Endothelial cell of umbilical vein (primary cell): ENCODE measurements around the gene PKD1L1. TPM values are rescaled to one million over a fixed set of nuclear protein-coding genes. Genes with fewer than 3 reads are reported as not detected.

Experiments
- BruUV-seq: library from RNA; stranded (reverse); fragments of 400-500 nt; replicated peaks from 2 replicates; lab custom pipeline; 2021; lab: Mats Ljungman, UMichigan
- CTCF ChIA-PET: fragments of 300-600, 350-600 bp; sonication (Branson Sonifier 250); formaldehyde crosslinking; loops from one replicate; lab custom pipeline; 2021; ENCODE audit warnings: antibody characterized with exemption, inconsistent platforms; lab: Charles Lee
- POLR2A ChIA-PET: fragments of 300-600, 350-600 bp; sonication (Branson Sonifier 250); formaldehyde crosslinking; loops from one replicate; lab custom pipeline; 2021; ENCODE audit warnings: antibody characterized with exemption, inconsistent platforms; lab: Charles Lee
- DNase-seq: peaks from one replicate; pipeline ENCODE4 v3.0.0-alpha.2; 2011; ENCODE audit warnings: low read depth, low spot score
- FAIRE-seq: peaks from 2 replicates; lab custom pipeline; 2011; peaks lifted over from hg19 to GRCh38; lab: Jason Lieb, UNC
- H2AFZ ChIP-seq: 2 replicates; pipeline ENCODE4 v1.6.0; 2012; ENCODE audit warnings: low read depth, low read length, control low read depth, inconsistent platforms
- H3K27ac ChIP-seq: 2 replicates; pipeline ENCODE4 v1.5.1; 2011; ENCODE audit warnings: low read depth, mild to moderate bottlenecking, control low read depth, low read length, moderate library complexity; ENCODE audit not compliant: insufficient read depth
- H3K27me3 ChIP-seq, 2 experiments: 2 replicates each; pipeline versions ENCODE4 v1.6.0 to v1.6.1; 2011; ENCODE audit warnings: low read length in 2 of 2, mixed read lengths in 1 of 2; ENCODE audit not compliant: control insufficient read depth in 2 of 2, insufficient read depth in 2 of 2
- H3K36me3 ChIP-seq, 2 experiments: 2 replicates in 1 of 2; 3 replicates in 1 of 2; pipeline ENCODE4 v1.5.1; 2011; ENCODE audit warnings: low read length in 2 of 2, mild to moderate bottlenecking in 1 of 2, moderate library complexity in 1 of 2; ENCODE audit not compliant: control insufficient read depth in 2 of 2, insufficient read depth in 2 of 2; ENCODE audit errors: extremely low read depth in 1 of 2
- H3K4me1 ChIP-seq: 3 replicates; pipeline ENCODE4 v1.5.1; 2011; ENCODE audit warnings: mild to moderate bottlenecking, low read length; ENCODE audit not compliant: control insufficient read depth, insufficient read depth; ENCODE audit errors: extremely low read depth
- H3K4me2 ChIP-seq: 2 replicates; pipeline ENCODE4 v1.6.1; 2011; ENCODE audit warnings: low read length, control low read depth, mixed read lengths; ENCODE audit not compliant: insufficient read depth
- H3K4me3 ChIP-seq, 3 experiments: fragments of 200-600 bp in 1 of 3; sonication (generic), shearing (Covaris generic) in 1 of 3; replicated peaks in 1 of 3; 2 replicates each; pipeline ENCODE4 v1.5.1; 2011 to 2016; ENCODE audit warnings: control low read depth in 3 of 3, low read length in 3 of 3, mild to moderate bottlenecking in 2 of 3, inconsistent platforms in 1 of 3, low read depth in 1 of 3, moderate library complexity in 1 of 3; ENCODE audit not compliant: insufficient read depth in 1 of 3
- H3K79me2 ChIP-seq: 2 replicates; pipeline ENCODE4 v1.6.0; 2012; ENCODE audit warnings: low read length, inconsistent platforms; ENCODE audit not compliant: control insufficient read depth, insufficient read depth
- H3K9ac ChIP-seq: replicated peaks from 2 replicates; pipeline ENCODE3; 2011; ENCODE audit warnings: low read length, control low read depth; ENCODE audit not compliant: insufficient read depth; ENCODE audit errors: extremely low read depth
- H3K9me1 ChIP-seq: replicated peaks from 3 replicates; pipeline ENCODE4 v1.6.0; 2011; ENCODE audit warnings: mild to moderate bottlenecking, low read length; ENCODE audit not compliant: control insufficient read depth, insufficient read depth; ENCODE audit errors: extremely low read depth
- H3K9me3 ChIP-seq: replicated peaks from 2 replicates; pipeline ENCODE4 v1.5.1; 2012; ENCODE audit warnings: low read length, inconsistent platforms; ENCODE audit not compliant: control insufficient read depth, insufficient read depth
- H4K20me1 ChIP-seq: replicated peaks from 2 replicates; pipeline ENCODE3; 2011; ENCODE audit warnings: mild to moderate bottlenecking, low read length; ENCODE audit not compliant: control insufficient read depth, insufficient read depth; ENCODE audit errors: extremely low read depth
- EZH2 ChIP-seq: IDR thresholded peaks from 2 replicates; pipeline ENCODE4 v1.6.1; 2012; ENCODE audit warnings: borderline replicate concordance, low read depth, mild to moderate bottlenecking, moderate library complexity, low read length, inconsistent platforms; ENCODE audit not compliant: severe bottlenecking
- JUN ChIP-seq: IDR thresholded peaks from 2 replicates; pipeline ENCODE4 v1.6.1; 2011; ENCODE audit warnings: borderline replicate concordance, low read depth; ENCODE audit not compliant: insufficient read length, insufficient read depth
- dilution Hi-C: fragments of 300-500 bp; cut with MboI; formaldehyde crosslinking; loops from one replicate; pipeline ENCODE4 v1.15.0; 2019; ENCODE audit warnings: low sequenced_read_pairs; ENCODE audit not compliant: extremely low pct_ligation_motif_present
- intact Hi-C: fragments of 100-400 bp; cut with micrococcal nuclease; formaldehyde crosslinking; loops from one replicate; pipeline ENCODE4 v1.10.0; 2022
- polyA plus RNA-seq, 4 experiments: library from polyadenylated mRNA; depleted of rRNA in 3 of 4; stranded (reverse) in 3 of 4; unstranded in 1 of 4; fragments of >200 nt; gene quantifications; 2 replicates each; pipeline versions ENCODE4 v1.2.1 to v1.2.3, GENCODE V29; 2011 to 2012; ENCODE audit warnings: missing spikeins in 1 of 4
- total RNA-seq: library from RNA; stranded (reverse); gene quantifications from 2 replicates; pipeline ENCODE4 v1.2.3, GENCODE V29; 2021
- TF ChIP-seq, protein P1 (sequence below), 2 donors: IDR thresholded peaks; 1 replicate in 1 of 2; 2 replicates in 1 of 2; pipeline ENCODE4 v1.5.1; 2011; ENCODE audit warnings: low read length in 2 of 2, mild to moderate bottlenecking in 2 of 2, moderate library complexity in 2 of 2, control low read depth in 1 of 2, inconsistent platforms in 1 of 2, low read depth in 1 of 2; ENCODE audit not compliant: insufficient read depth in 1 of 2; ENCODE audit errors: extremely low read depth in 1 of 2
- TF ChIP-seq, protein P2 (sequence below): IDR thresholded peaks from 2 replicates; pipeline ENCODE4 v1.6.1; 2011; ENCODE audit not compliant: insufficient read depth, insufficient read length

The PKD1L1 gene
- total and polyA plus RNA-seq, 2 donors (not counting 3 experiments of a cell fraction or from before 2014, with no cell fraction given) = 4.1 to 5.9 TPM

DNA sequence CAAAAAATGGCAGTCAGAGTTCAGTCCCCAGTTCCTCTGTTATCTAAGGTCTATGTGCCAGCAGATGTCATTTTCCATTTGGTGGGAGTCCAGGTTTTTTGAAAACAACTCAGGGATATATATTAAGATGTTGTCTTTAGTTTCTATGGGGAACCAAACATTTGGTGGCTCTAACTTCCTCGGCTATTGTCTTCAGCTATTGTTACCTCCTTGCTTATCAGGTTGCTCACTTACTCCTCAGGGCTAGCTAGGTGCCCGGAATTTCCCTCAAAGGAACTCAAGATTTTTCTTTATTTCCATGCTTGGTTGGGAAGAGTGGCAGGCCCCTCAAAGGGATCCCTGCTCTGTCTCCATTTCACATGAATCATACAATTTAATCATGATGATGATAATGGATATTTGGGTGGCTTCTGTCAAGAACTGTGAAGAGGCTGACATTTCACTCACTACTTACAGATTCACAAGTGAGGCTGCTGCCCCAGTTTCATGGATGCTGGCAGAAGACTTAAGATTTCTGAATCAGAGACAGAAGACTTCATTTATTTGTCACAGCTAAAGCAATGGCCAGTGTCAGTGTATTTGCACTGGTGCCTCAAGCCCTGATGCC lies 182.8 kb downstream of the PKD1L1 start:
- Histone ChIP-seq H3K9me3 (no peaks in the 10 kb centered on the region), H3K27me3 (no peaks in the 10 kb centered on the region), H3K4me1 (peaks cover 7% of the 10 kb centered on the region), H3K4me2 (no peak overlapping the region), H2AFZ (no peak overlapping the region), H3K27ac (no peak overlapping the region), H3K9me1 (no peaks in the 10 kb centered on the region), H4K20me1 (no peaks in the 10 kb centered on the region), H3K36me3 (no peaks in the 10 kb centered on the region), H3K79me2 (no peaks in the 10 kb centered on the region), H3K9ac (no peak overlapping the region), H3K4me3 (no peak overlapping the region)
- intact Hi-C loops = no loop called here
- TF ChIP-seq, protein P1, sequence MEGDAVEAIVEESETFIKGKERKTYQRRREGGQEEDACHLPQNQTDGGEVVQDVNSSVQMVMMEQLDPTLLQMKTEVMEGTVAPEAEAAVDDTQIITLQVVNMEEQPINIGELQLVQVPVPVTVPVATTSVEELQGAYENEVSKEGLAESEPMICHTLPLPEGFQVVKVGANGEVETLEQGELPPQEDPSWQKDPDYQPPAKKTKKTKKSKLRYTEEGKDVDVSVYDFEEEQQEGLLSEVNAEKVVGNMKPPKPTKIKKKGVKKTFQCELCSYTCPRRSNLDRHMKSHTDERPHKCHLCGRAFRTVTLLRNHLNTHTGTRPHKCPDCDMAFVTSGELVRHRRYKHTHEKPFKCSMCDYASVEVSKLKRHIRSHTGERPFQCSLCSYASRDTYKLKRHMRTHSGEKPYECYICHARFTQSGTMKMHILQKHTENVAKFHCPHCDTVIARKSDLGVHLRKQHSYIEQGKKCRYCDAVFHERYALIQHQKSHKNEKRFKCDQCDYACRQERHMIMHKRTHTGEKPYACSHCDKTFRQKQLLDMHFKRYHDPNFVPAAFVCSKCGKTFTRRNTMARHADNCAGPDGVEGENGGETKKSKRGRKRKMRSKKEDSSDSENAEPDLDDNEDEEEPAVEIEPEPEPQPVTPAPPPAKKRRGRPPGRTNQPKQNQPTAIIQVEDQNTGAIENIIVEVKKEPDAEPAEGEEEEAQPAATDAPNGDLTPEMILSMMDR (IDR thresholded peaks at IDR 0.05; ENCODE audit: extremely low read depth in 1 of 2, insufficient read depth in 1 of 2, low read depth in 1 of 2, low read length in 2 of 2) = no peak
- no peak for TF ChIP-seq EZH2
- FAIRE-seq = no peak
- POLR2A ChIA-PET = no interaction called here
- DNase-seq = peak; percentile 54
- dilution Hi-C loops = no loop called here
- no TSS peak for BruUV-seq
- CTCF ChIA-PET = no interaction called here

DNA sequence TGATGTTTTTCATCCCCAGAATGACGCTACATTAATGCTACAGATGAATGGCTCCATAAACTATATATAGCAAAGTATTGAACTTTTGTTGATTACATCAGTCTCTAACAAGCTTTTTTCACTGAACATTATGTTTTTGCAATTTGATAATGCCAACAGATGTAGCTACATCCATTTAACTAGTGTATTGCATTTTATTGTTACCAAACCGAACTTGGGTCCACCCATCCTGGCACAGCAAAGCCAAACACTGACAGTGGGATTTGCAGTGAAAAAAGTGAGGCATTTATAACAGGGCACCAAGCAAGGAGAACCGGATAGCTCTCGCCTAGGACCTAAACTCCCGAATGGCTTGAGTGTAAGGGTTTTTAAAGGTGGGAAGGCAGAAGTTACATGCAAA lies 183.5 kb downstream of the PKD1L1 start:
- no peaks in the 10 kb centered on the region for H4K20me1 ChIP-seq
- ChIA-PET POLR2A (no interaction called here), CTCF (interaction anchor here (1.1 to 2.6 kb wide), 3 partner anchors 8 to 55 kb away, joined by 3 to 9 read pairs (median 4); no protein-coding TSS in a partner anchor)
- H3K4me3 ChIP-seq = no peak overlapping the region
- FAIRE-seq = no peak
- H3K36me3 ChIP-seq = no peaks in the 10 kb centered on the region
- H3K4me1 ChIP-seq = peaks cover 7% of the 10 kb centered on the region
- intact Hi-C loops (no loop called here), dilution Hi-C loops (no loop called here)
- H3K27ac ChIP-seq = no peak overlapping the region
- no peaks in the 10 kb centered on the region for H3K9me3 ChIP-seq
- no peak overlapping the region for H3K9ac ChIP-seq
- H3K9me1 ChIP-seq = no peaks in the 10 kb centered on the region
- no peak overlapping the region for H3K4me2 ChIP-seq
- no peak for TF ChIP-seq JUN
- TF ChIP-seq, protein P2, sequence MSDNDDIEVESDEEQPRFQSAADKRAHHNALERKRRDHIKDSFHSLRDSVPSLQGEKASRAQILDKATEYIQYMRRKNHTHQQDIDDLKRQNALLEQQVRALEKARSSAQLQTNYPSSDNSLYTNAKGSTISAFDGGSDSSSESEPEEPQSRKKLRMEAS = no peak
- TF ChIP-seq, protein P1 (IDR thresholded peaks at IDR 0.05; ENCODE audit: extremely low read depth in 1 of 2, insufficient read depth in 1 of 2, low read depth in 1 of 2, low read length in 2 of 2) = no peak
- no peaks in the 10 kb centered on the region for H3K79me2 ChIP-seq
- no peak for DNase-seq
- BruUV-seq = no TSS peak
- H3K27me3 ChIP-seq = no peaks in the 10 kb centered on the region
- no peak overlapping the region for H2AFZ ChIP-seq
